T-cell (primary cell): ENCODE results near the gene LEO1. TPM values are rescaled to one million over a fixed set of nuclear protein-coding genes. Genes with fewer than 3 reads are reported as not detected.
A peak's percentile ranks its signal among the peaks of the same experiment; 100 is the strongest.
"Not testable (repeated sequence)": the region's sequence is repeated elsewhere in the genome, so short reads cannot be mapped to it uniquely, and the experiment has no call there.

ENCODE experiments used
- ATAC-seq, 4 experiments: fragments of 200-7000 bp in 3 of 4; fragments of 150-1000 bp in 1 of 4; cut with Tn5 transposase; replicated peaks in 1 of 4; 1 replicate in 3 of 4; 2 replicates in 1 of 4; pipeline ENCODE4 v1.10.0; 2021; ENCODE audit warnings: moderate library complexity in 3 of 4, mild to moderate bottlenecking in 2 of 4, moderate number of reproducible peaks in 1 of 4
- CTCF ChIA-PET, 2 donors: fragments of 300-600 bp; sonication (Branson Sonifier 250); formaldehyde crosslinking; loops; one replicate each; lab custom pipeline; 2022; ENCODE audit warnings: antibody characterized with exemption in 2 of 2; lab: Charles Lee
- POLR2A ChIA-PET, 2 donors: fragments of 300-600 bp; sonication (Branson Sonifier 250); formaldehyde crosslinking; loops; one replicate each; lab custom pipeline; 2022; ENCODE audit warnings: antibody characterized with exemption in 2 of 2; lab: Charles Lee
- DNase-seq, 35 experiments: peaks; one replicate each; pipeline versions ENCODE4 v3.0.0 to v3.0.0-alpha.2; 2013 to 2023
- H3K27ac ChIP-seq: one replicate; pipeline ENCODE4 v1.5.1; 2013; ENCODE audit warnings: low read length
- H3K27me3 ChIP-seq, 2 experiments: replicated peaks in 1 of 2; 1 replicate in 1 of 2; 2 replicates in 1 of 2; pipeline versions ENCODE4 v1.6.1 to v1.7.0; 2013; ENCODE audit warnings: low read length in 1 of 2, mixed read lengths in 1 of 2; ENCODE audit not compliant: control insufficient read depth in 2 of 2, insufficient read depth in 2 of 2; ENCODE audit errors: extremely low read depth in 1 of 2
- H3K36me3 ChIP-seq, 2 donors: 1 replicate in 1 of 2; 2 replicates in 1 of 2; pipeline versions ENCODE4 v1.6.1 to v1.7.0; 2013; ENCODE audit warnings: low read length in 1 of 2; ENCODE audit not compliant: control insufficient read depth in 2 of 2, insufficient read depth in 1 of 2; ENCODE audit errors: extremely low read depth in 1 of 2
- H3K4me1 ChIP-seq, 2 experiments: 1 replicate in 1 of 2; 2 replicates in 1 of 2; pipeline versions ENCODE4 v1.6.1 to v1.7.0; 2013; ENCODE audit warnings: low read length in 2 of 2, mixed read lengths in 1 of 2; ENCODE audit not compliant: insufficient read depth in 2 of 2, control insufficient read depth in 1 of 2; ENCODE audit errors: extremely low read depth in 1 of 2
- H3K4me3 ChIP-seq, 2 donors: 1 replicate in 1 of 2; 2 replicates in 1 of 2; pipeline versions ENCODE4 v1.5.1 to v1.7.0; 2013; ENCODE audit warnings: mild to moderate bottlenecking in 2 of 2, low read length in 1 of 2, moderate library complexity in 1 of 2; ENCODE audit not compliant: control insufficient read depth in 1 of 2; ENCODE audit errors: extremely low read depth in 1 of 2
- H3K9me3 ChIP-seq: 2 replicates; pipeline ENCODE4 v1.7.0; 2013
- H3K27ac Mint-ChIP-seq, 2 donors: one replicate each; pipeline ENCODE4 v1.8.0; 2020 to 2021; ENCODE audit warnings: mild to moderate bottlenecking in 2 of 2, mixed read lengths in 2 of 2
- H3K27me3 Mint-ChIP-seq, 2 donors: one replicate each; pipeline ENCODE4 v1.8.0; 2021 to 2022; ENCODE audit warnings: mixed read lengths in 2 of 2
- H3K36me3 Mint-ChIP-seq: one replicate; pipeline ENCODE4 v1.8.0; 2021; ENCODE audit warnings: mixed read lengths
- H3K4me1 Mint-ChIP-seq, 3 donors: one replicate each; pipeline ENCODE4 v1.8.0; 2020 to 2022; ENCODE audit warnings: mixed read lengths in 3 of 3, mild to moderate bottlenecking in 1 of 3
- H3K4me3 Mint-ChIP-seq, 3 donors: one replicate each; pipeline ENCODE4 v1.8.0; 2020 to 2022; ENCODE audit warnings: mild to moderate bottlenecking in 3 of 3, mixed read lengths in 3 of 3, moderate library complexity in 3 of 3
- H3K9me3 Mint-ChIP-seq, 3 donors: one replicate each; pipeline ENCODE4 v1.8.0; 2020 to 2022; ENCODE audit warnings: mixed read lengths in 3 of 3
- WGBS: methylation state at CpG from one replicate; pipeline ENCODE4 v1.1.5; 2013; ENCODE audit warnings: missing lambda C conversion rate; ENCODE audit not compliant: insufficient coverage; 5-methylcytosine and 5-hydroxymethylcytosine counted together
- total RNA-seq, 35 experiments: library from RNA in 6 of 35; stranded (reverse) in 6 of 35; fragments of 120-200 nt in 1 of 35; gene quantifications; one replicate each; pipeline versions ENCODE4 v1.2.1 to v1.2.4 and lab custom pipeline; 2013 to 2026

LEO1 gene
- total RNA-seq, 5 donors from 2014 or later (not counting 1 experiment from before 2014, with no cell fraction given), result 8.6 to 20.2 (median 16.7) TPM

DNA sequence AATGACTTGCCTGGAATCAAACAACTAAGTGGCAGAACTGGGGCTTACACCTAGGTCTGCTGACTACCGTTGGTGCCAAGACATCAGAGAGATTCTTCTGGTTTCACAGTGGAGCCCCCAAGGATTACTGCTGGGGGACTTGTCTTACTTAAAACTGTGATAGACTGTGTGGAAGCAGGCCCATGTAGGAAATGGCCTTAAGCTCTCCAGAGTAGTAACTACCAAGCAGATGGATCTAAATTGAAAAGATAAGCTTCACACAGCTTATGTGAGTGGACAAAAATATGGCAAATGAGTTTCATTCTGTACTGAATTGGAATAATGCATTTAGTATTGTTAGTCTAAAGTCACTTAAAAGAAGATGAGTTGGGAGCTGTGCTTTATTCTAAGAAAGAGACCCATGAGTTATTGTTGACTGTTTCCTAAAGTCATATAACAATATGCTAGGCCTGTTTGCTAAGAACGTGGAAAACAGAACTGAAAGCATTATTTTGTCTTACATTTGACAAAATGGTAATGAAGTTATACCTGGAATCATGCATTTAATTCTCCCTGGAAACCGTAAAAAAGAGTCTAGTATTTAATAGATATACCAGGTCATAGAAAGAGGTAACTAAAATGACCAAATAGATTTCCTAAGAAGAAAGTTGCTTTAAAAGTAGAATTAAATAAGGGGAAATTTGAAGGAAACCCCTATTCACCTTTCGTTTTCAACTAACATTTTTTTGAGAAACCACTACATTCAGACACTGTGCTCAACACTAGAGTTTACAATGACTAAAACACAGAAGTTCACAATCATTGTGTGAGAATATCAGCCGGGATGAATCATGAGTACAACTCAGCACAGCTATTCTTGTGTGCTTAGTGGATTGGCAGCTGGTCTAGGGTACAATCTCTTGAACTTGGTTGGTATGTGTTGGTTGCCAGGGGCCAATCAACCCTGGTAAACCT lies 34.4 kb upstream of the LEO1 start:
- Histone ChIP-seq H3K36me3 (no peaks in the 10 kb centered on the region), H3K9me3 (no peaks in the 10 kb centered on the region), H3K27ac (no peak overlapping the region), H3K4me3 (no peak overlapping the region), H3K4me1 (peaks cover 5 to 12% of the 10 kb centered on the region in 2 experiments), H3K27me3 (no peaks in the 10 kb centered on the region)
- ATAC-seq (peak in 1 of 4 experiments; percentile 34), DNase-seq (no peak)
- H3K9me3 Mint-ChIP-seq, result no peaks in the 10 kb centered on the region
- no peaks in the 10 kb centered on the region for H3K27me3 Mint-ChIP-seq
- CTCF ChIA-PET, result no interaction called here
- H3K27ac Mint-ChIP-seq, result no peak overlapping the region
- POLR2A ChIA-PET, result interaction anchor here (0.6 to 1.2 kb wide), 3 partner anchors 10 to 100 kb away, joined by 3 to 4 read pairs (median 3); no protein-coding TSS in a partner anchor
- H3K36me3 Mint-ChIP-seq, result no peaks in the 10 kb centered on the region
- H3K4me3 Mint-ChIP-seq, result no peak overlapping the region
- peaks cover 13 to 29% (median 24%) of the 10 kb centered on the region in 3 donors for H3K4me1 Mint-ChIP-seq
- no CpG with 5 or more reads among the region's 5 CpGs for WGBS

DNA sequence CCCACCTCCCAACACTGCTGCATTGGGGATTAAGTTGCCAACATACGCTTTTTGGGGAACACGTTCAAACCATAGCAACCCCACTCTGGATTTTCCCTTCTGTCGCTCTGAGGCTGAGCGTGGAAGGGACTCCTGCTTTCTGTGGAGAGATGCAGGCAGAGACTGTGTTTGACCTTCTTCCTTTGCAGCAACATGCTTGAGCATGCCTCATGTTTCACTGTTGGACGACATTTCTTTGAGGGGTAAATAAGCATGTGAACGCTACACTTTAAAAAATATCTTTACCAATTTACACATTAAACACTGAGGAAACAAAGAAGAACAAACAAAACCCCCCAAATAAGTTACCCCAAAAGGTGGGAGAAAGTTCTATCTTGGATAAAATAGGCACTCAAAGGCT lies 33.2 kb upstream of the LEO1 start:
- no peaks in the 10 kb centered on the region for H3K36me3 Mint-ChIP-seq
- no peak overlapping the region for H3K4me3 ChIP-seq
- no peaks in the 10 kb centered on the region for H3K9me3 ChIP-seq
- no peaks in the 10 kb centered on the region for H3K9me3 Mint-ChIP-seq
- H3K4me3 Mint-ChIP-seq, result no peak overlapping the region
- no peak overlapping the region for H3K27ac ChIP-seq
- H3K36me3 ChIP-seq, result no peaks in the 10 kb centered on the region
- ChIA-PET CTCF (interaction anchor here in 1 of 2 donors (0.7 kb wide), 1 partner anchor 809 kb away, joined by 3 read pairs; no protein-coding TSS in a partner anchor), POLR2A (interaction anchor here in 1 of 2 donors (1.2 kb wide), 1 partner anchor 9 kb away, joined by 4 read pairs; no protein-coding TSS in a partner anchor)
- ATAC-seq (no peak), DNase-seq (no peak)
- peaks cover 13 to 29% (median 24%) of the 10 kb centered on the region in 3 donors for H3K4me1 Mint-ChIP-seq
- WGBS, result no CpG with 5 or more reads among the region's 6 CpGs
- no peak overlapping the region for H3K27ac Mint-ChIP-seq
- H3K27me3 Mint-ChIP-seq, result no peaks in the 10 kb centered on the region
- no peaks in the 10 kb centered on the region for H3K27me3 ChIP-seq
- peaks cover 5 to 12% of the 10 kb centered on the region in 2 experiments for H3K4me1 ChIP-seq

DNA sequence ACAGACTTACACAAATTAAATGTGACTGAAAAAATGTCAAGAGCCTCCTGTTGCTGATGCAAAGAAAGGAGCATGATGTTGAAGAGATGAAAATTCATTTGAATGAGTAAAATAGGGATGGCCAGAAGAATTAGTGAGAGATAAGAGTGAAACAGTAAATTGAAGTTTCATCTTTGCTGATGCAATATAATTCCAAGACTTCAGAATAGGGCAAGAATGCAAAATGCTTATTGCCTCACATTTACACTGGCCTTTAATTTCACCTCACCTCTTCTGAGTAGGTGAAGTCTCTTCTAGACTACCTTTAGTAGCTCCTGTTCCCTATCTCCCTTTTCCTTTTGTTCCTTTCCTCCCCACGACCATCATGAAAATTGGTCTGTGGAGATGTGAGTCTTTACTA lies 32.1 kb upstream of the LEO1 start:
- ATAC-seq, result no peak
- no peak overlapping the region for H3K4me3 Mint-ChIP-seq
- no peaks in the 10 kb centered on the region for H3K9me3 Mint-ChIP-seq
- Histone ChIP-seq H3K27me3 (no peaks in the 10 kb centered on the region), H3K27ac (no peak overlapping the region), H3K36me3 (no peaks in the 10 kb centered on the region), H3K4me1 (peaks cover 5 to 11% of the 10 kb centered on the region in 2 experiments), H3K4me3 (no peak overlapping the region), H3K9me3 (no peaks in the 10 kb centered on the region)
- no CpG with 5 or more reads among the region's 1 CpG for WGBS
- H3K27ac Mint-ChIP-seq, result no peak overlapping the region
- CTCF ChIA-PET, result interaction anchor here in 1 of 2 donors (0.5 kb wide), 1 partner anchor 172 kb away, joined by 5 read pairs; no protein-coding TSS in a partner anchor
- POLR2A ChIA-PET, result no interaction called here
- H3K4me1 Mint-ChIP-seq, result peaks cover 10 to 23% (median 19%) of the 10 kb centered on the region in 3 donors
- DNase-seq, result no peak
- no peaks in the 10 kb centered on the region for H3K27me3 Mint-ChIP-seq
- no peaks in the 10 kb centered on the region for H3K36me3 Mint-ChIP-seq

DNA sequence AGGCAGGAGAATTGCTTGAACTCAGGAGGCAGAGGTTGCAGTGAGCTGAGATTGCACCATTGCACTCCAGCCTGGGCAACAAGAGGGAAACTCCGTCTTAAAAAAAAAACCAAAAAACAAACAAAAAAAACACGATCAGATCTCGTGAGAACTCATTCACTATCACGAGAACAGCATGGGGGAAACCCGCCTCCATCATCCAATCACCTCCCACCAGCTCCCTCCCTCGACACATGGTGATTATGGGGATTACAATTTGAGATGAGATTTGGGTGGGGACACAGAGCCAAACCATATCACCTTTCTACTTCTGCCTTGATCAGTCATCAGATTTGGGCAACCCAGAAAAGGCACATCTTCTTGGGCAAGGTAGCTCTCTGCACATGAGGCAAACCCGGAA lies 31.5 kb upstream of the LEO1 start:
- H3K36me3 ChIP-seq, H3K9me3 Mint-ChIP-seq: not testable (repeated sequence)
- WGBS, result 100% methylated on average over 1 of the region's 7 CpGs

DNA sequence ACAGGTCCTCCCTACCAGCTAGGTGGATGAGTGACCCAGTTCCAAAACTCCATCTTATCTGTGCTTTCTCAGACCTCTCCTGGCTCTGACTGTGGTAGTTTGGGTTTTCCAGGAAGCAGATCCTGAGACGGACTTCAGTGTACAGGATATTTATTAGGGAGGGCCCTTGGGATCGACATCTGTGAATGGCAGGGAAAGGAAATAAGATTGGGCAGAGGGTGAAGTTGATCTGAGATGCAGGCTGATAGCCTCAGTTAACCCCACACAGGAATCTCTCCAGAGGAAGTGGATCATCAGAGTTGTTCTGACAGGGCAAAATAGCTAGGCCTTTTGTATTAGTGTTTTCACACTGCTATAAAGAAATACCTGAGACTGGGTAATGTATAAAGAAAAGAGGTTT lies 30.8 kb upstream of the LEO1 start:
- ATAC-seq (no peak), DNase-seq (no peak)
- H3K4me3 ChIP-seq, result no peak overlapping the region
- peaks cover 0 to 14% (median 9%) of the 10 kb centered on the region in 3 donors for H3K4me1 Mint-ChIP-seq
- H3K9me3 Mint-ChIP-seq, result no peaks in the 10 kb centered on the region
- H3K36me3 ChIP-seq, result no peaks in the 10 kb centered on the region
- peaks cover 0 to 2% of the 10 kb centered on the region in 2 experiments for H3K4me1 ChIP-seq
- H3K27me3 ChIP-seq, result no peaks in the 10 kb centered on the region
- H3K36me3 Mint-ChIP-seq, result no peaks in the 10 kb centered on the region
- H3K27ac Mint-ChIP-seq, result no peak overlapping the region
- 90% methylated on average over 2 of the region's 2 CpGs for WGBS
- CTCF ChIA-PET, result interaction anchor here in 1 of 2 donors (0.6 kb wide), 1 partner anchor 41 kb away, joined by 4 read pairs; no protein-coding TSS in a partner anchor
- no peaks in the 10 kb centered on the region for H3K9me3 ChIP-seq
- no peaks in the 10 kb centered on the region for H3K27me3 Mint-ChIP-seq
- POLR2A ChIA-PET, result no interaction called here
- no peak overlapping the region for H3K4me3 Mint-ChIP-seq
- no peak overlapping the region for H3K27ac ChIP-seq

More for the DNA sequence above, 31.5 kb upstream of the LEO1 start:
- H3K36me3 Mint-ChIP-seq, POLR2A ChIA-PET, H3K27me3 Mint-ChIP-seq, H3K27ac Mint-ChIP-seq, ATAC-seq, H3K4me3 Mint-ChIP-seq, CTCF ChIA-PET, DNase-seq, H3K4me1 ChIP-seq, H3K27me3 ChIP-seq, H3K4me3 ChIP-seq, H3K9me3 ChIP-seq, H3K27ac ChIP-seq: not testable (repeated sequence)
- peaks cover 4 to 16% (median 13%) of the 10 kb centered on the region in 3 donors for H3K4me1 Mint-ChIP-seq

DNA sequence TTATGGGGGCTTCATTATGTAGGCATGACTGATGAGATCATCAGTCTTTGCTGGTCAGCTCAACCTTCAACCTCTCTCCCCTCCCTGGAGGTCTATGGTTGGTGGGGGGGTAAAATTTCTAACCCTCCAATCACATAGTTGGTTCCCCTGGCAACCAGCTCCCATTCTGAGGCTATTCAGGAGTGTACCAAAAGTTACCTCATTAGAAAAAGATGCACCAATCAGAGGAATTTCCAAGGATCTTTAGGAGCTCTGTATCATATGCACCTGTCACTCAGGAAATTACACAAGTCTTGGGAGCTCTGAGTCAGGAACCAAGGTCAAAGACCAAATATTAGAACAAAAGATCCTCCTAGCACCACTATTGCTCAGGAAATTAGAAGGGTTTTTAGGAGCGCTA lies 21.4 kb upstream of the LEO1 start:
- CTCF ChIA-PET, result interaction anchor here in 1 of 2 donors (0.7 kb wide), 1 partner anchor 15 kb away, joined by 3 read pairs; no protein-coding TSS in a partner anchor
- POLR2A ChIA-PET, result interaction anchor here in 1 of 2 donors (0.7 kb wide), 1 partner anchor 489 kb away, joined by 3 read pairs; no protein-coding TSS in a partner anchor
- no peak overlapping the region for H3K27ac Mint-ChIP-seq

More for the DNA sequence above, 21.4 kb upstream of the LEO1 start:
- Histone ChIP-seq H3K27ac (no peak overlapping the region), H3K9me3 (no peaks in the 10 kb centered on the region), H3K4me1 (no peaks in the 10 kb centered on the region), H3K27me3 (no peaks in the 10 kb centered on the region), H3K4me3 (no peak overlapping the region), H3K36me3 (no peaks in the 10 kb centered on the region)
- Mint-ChIP-seq H3K9me3 (no peaks in the 10 kb centered on the region), H3K27me3 (no peaks in the 10 kb centered on the region), H3K4me1 (no peaks in the 10 kb centered on the region), H3K4me3 (no peak overlapping the region), H3K36me3 (no peaks in the 10 kb centered on the region)
- ATAC-seq (no peak), DNase-seq (no peak)
- no CpG with 5 or more reads among the region's 1 CpG for WGBS
